DOHH2 (cell line): Measurements from ENCODE around the gene BRINP2.

Source experiments
- H3F3A ChIP-seq: fragments of 200-600 bp; sonication (generic), shearing (Covaris generic); 2 replicates; pipeline ENCODE4 v1.6.0; 2016; ENCODE audit warnings: antibody characterized with exemption, mild to moderate bottlenecking; ENCODE audit not compliant: control insufficient read depth, insufficient read depth
- H3K27ac ChIP-seq: fragments of 200-600 bp; sonication (generic); 2 replicates; pipeline ENCODE4 v1.5.1; 2014; ENCODE audit warnings: low read depth, mild to moderate bottlenecking, low read length, moderate library complexity
- H3K27me3 ChIP-seq: fragments of 200-600 bp; sonication (generic); 2 replicates; pipeline ENCODE4 v1.6.1; 2014; ENCODE audit warnings: mild to moderate bottlenecking, low read length, mixed read lengths; ENCODE audit not compliant: control insufficient read depth
- H3K36me3 ChIP-seq: fragments of 200-600 bp; sonication (generic); 2 replicates; pipeline ENCODE4 v1.6.1; 2014; ENCODE audit warnings: mild to moderate bottlenecking, low read length, moderate library complexity, mixed read lengths; ENCODE audit not compliant: control insufficient read depth
- H3K4me1 ChIP-seq: fragments of 200-600 bp; sonication (generic); 2 replicates; pipeline ENCODE4 v1.6.1; 2014; ENCODE audit warnings: mild to moderate bottlenecking, low read length, mixed read lengths; ENCODE audit not compliant: control insufficient read depth
- H3K4me2 ChIP-seq: fragments of 200-600 bp; sonication (generic); 2 replicates; pipeline ENCODE4 v1.6.0; 2014; ENCODE audit warnings: mild to moderate bottlenecking, low read length, moderate library complexity
- H3K4me3 ChIP-seq: fragments of 200-600 bp; sonication (generic); 2 replicates; pipeline ENCODE4 v1.5.1; 2014; ENCODE audit warnings: mild to moderate bottlenecking, low read length, mixed read lengths
- H3K79me2 ChIP-seq: fragments of 200-600 bp; sonication (generic); 2 replicates; pipeline ENCODE4 v1.6.1; 2014; ENCODE audit warnings: mild to moderate bottlenecking, low read length, mixed read lengths; ENCODE audit not compliant: control insufficient read depth
- H3K9me2 ChIP-seq: fragments of 200-600 bp; sonication (generic); replicated peaks from 2 replicates; pipeline ENCODE4 v1.6.1; 2014; ENCODE audit warnings: mild to moderate bottlenecking, low read length, mixed read lengths; ENCODE audit not compliant: control insufficient read depth
- H3K9me3 ChIP-seq: fragments of 200-600 bp; sonication (generic); 2 replicates; pipeline ENCODE4 v1.6.1; 2014; ENCODE audit warnings: antibody characterized with exemption, low read length, mixed read lengths; ENCODE audit not compliant: control insufficient read depth, insufficient read depth
- H4K20me1 ChIP-seq: fragments of 200-600 bp; sonication (generic); 2 replicates; pipeline ENCODE4 v1.6.0; 2014; ENCODE audit warnings: low read depth, mild to moderate bottlenecking, antibody characterized with exemption, low read length, moderate library complexity; ENCODE audit not compliant: control insufficient read depth, insufficient read depth
- CTCF ChIP-seq: fragments of 200-600 bp; sonication (generic); IDR thresholded peaks from one replicate; pipeline ENCODE4 v1.5.1; 2014; ENCODE audit warnings: antibody characterized with exemption, mild to moderate bottlenecking, low read depth, low read length; ENCODE audit not compliant: poor library complexity, severe bottlenecking
- EZH2phosphoT487 ChIP-seq: fragments of 200-600 bp; sonication (generic); IDR thresholded peaks from 2 replicates; pipeline ENCODE4 v1.6.1; 2017; ENCODE audit warnings: borderline replicate concordance, mild to moderate bottlenecking, antibody characterized with exemption, low read length, moderate library complexity, mixed read lengths

BRINP2 gene

DNA sequence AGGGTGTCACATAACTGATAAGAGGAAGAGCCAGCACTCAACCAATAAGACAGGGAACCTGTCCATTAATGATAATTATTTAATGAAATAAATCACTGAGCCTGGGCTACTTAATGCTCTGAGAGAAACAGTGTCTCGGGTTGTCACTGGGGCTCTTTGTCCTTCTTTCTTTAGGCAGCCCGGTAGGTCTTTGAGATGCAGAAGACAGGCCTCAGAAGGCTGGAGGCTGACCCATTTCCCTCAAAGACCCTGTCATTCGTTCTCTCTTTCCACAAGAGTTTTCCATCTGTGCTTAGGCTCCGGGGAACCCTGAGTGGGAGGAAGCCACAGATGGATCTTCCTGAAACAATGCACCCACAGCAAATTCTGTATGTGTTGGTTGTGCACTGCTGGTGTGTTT lies 68.2 kb downstream of the BRINP2 start:
- H3K79me2 ChIP-seq, result no peaks in the 10 kb centered on the region
- H4K20me1 ChIP-seq, result no peaks in the 10 kb centered on the region
- H3K4me3 ChIP-seq, result no peak overlapping the region
- no peak overlapping the region for H3K27ac ChIP-seq
- H3K9me2 ChIP-seq, result no peaks in the 10 kb centered on the region
- H3F3A ChIP-seq, result no peaks in the 10 kb centered on the region
- no peaks in the 10 kb centered on the region for H3K27me3 ChIP-seq
- H3K9me3 ChIP-seq, result no peaks in the 10 kb centered on the region
- TF ChIP-seq EZH2phosphoT487, result no peak
- no peak for TF ChIP-seq CTCF
- no peak overlapping the region for H3K4me2 ChIP-seq
- H3K36me3 ChIP-seq, result no peaks in the 10 kb centered on the region
- no peaks in the 10 kb centered on the region for H3K4me1 ChIP-seq

- H3K9me3 ChIP-seq, result no peaks in the 10 kb centered on the region
- TF ChIP-seq EZH2phosphoT487, result no peak
- TF ChIP-seq CTCF, result no peak
Measured at GRCh38 chr1:177239792-177240191, 69.0 kb downstream of the BRINP2 start.

DNA sequence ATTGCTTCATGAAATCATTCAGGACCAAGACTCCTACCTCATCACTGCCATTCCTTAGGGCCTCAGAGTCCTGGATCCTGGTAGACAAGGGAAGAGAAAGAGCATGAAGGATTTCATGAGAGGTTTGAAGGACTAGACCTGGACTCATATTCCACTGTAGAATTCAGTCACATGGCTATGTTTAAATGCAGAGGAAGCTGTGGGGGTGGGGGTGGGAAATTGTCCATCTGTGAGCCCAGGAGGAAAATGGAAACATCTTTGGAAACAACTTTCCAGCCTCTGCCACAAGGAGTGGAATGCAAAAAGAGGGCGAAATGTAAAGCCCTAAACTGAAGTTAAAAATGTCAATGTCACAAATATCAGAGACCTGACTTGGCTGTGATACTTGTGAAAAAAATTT lies 73.0 kb downstream of the BRINP2 start:
- TF ChIP-seq EZH2phosphoT487 (no peak), CTCF (no peak)
- no peaks in the 10 kb centered on the region for H3K27me3 ChIP-seq
- H3K4me3 ChIP-seq, result no peak overlapping the region
- H3K9me2 ChIP-seq, result no peaks in the 10 kb centered on the region
- no peak overlapping the region for H3K27ac ChIP-seq
- no peaks in the 10 kb centered on the region for H3K79me2 ChIP-seq
- no peaks in the 10 kb centered on the region for H3K4me1 ChIP-seq
- no peaks in the 10 kb centered on the region for H3K9me3 ChIP-seq
- no peaks in the 10 kb centered on the region for H3F3A ChIP-seq
- H3K4me2 ChIP-seq, result no peak overlapping the region
- H4K20me1 ChIP-seq, result no peaks in the 10 kb centered on the region
- no peaks in the 10 kb centered on the region for H3K36me3 ChIP-seq

More at GRCh38 chr1:177239792-177240191, 69.0 kb downstream of the BRINP2 start:
- H3F3A ChIP-seq, result no peaks in the 10 kb centered on the region
- no peaks in the 10 kb centered on the region for H3K4me1 ChIP-seq
- no peaks in the 10 kb centered on the region for H3K79me2 ChIP-seq
- H3K9me2 ChIP-seq, result no peaks in the 10 kb centered on the region
- H3K27ac ChIP-seq, result no peak overlapping the region
- H3K4me2 ChIP-seq, result no peak overlapping the region
- H4K20me1 ChIP-seq, result no peaks in the 10 kb centered on the region
- H3K36me3 ChIP-seq, result no peaks in the 10 kb centered on the region
- H3K4me3 ChIP-seq, result no peak overlapping the region
- H3K27me3 ChIP-seq, result no peaks in the 10 kb centered on the region
